Motor neuron (in vitro differentiated cells): ENCODE measurements around the gene DHX16. TPM values are rescaled to one million over a fixed set of nuclear protein-coding genes. Genes with fewer than 3 reads are reported as not detected.

Experiments
- ATAC-seq, 8 experiments: fragments of 200-7000 bp; cut with Tn5 transposase; replicated peaks in 6 of 8; 2 replicates each; pipeline ENCODE4 v1.8.0; 2021; ENCODE audit warnings: mild to moderate bottlenecking in 8 of 8, moderate library complexity in 8 of 8
- H3K27ac ChIP-seq, 2 donors: fragments of 250-450 bp; sonication (Bioruptor Pico); 2 replicates each; pipeline ENCODE4 v1.9.0; 2021; ENCODE audit warnings: antibody characterized with exemption in 2 of 2, mild to moderate bottlenecking in 2 of 2, moderate library complexity in 1 of 2
- H3K4me1 ChIP-seq, 2 donors: fragments of 250-450 bp; sonication (Bioruptor Pico); replicated peaks in 1 of 2; 2 replicates each; pipeline ENCODE4 v1.6.1; 2021; ENCODE audit warnings: antibody characterized with exemption in 2 of 2, mild to moderate bottlenecking in 2 of 2, moderate library complexity in 1 of 2
- H3K4me3 ChIP-seq, 5 donors: fragments of 250-450 bp; sonication (Bioruptor Pico); 2 replicates each; pipeline ENCODE4 v1.9.0; 2021; ENCODE audit warnings: antibody characterized with exemption in 5 of 5, mild to moderate bottlenecking in 5 of 5, moderate library complexity in 4 of 5
- WGBS, 10 experiments: fragments of 450-650 bp; shearing (Covaris generic); methylation state at CpG; one replicate each; pipeline ENCODE4 v1.0.0; 2022; 5-methylcytosine and 5-hydroxymethylcytosine counted together
- in situ Hi-C, 9 experiments: fragments of 400-800 bp; cut with MboI; loops; one replicate each; pipeline ENCODE4 v1.15.0; 2021; ENCODE audit warnings: low sequenced_read_pairs in 9 of 9, low pct_unique_long_range_greater_than_20kb in 2 of 9; ENCODE audit not compliant: unreplicated experiment in 9 of 9
- total RNA-seq, 8 experiments: library from RNA; unstranded; fragments of 300-600 nt; gene quantifications; 2 replicates each; pipeline versions ENCODE4 v1.2.3 to v1.2.4, GENCODE V29; 2022

Gene DHX16
- total RNA-seq, 8 experiments from 2014 or later = 12.1 to 43.3 (median 25.9) TPM

DNA sequence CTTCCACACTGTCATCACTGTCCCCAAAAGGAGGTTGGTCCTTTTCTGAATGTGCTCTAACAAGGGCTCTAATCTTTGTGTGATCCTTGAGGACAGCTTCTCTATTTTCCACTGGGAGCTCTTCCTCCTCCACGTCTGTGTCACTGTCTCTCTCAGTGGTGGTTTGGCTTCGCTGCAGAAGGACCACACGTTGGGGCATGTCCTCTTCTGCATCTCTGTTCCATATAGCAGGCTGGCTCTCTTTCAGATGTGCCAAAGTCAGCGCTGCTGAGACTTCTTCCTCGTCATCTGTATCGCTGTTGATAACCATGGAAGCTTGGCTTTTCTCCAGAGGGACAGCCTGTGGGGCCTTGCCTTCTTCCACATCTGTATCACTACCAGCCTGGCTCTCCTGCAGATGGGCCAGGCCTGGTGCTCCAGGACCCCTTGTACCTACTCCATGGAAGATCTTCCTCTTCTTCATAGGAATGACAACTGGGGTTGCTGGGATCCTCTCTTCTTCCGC is 39.7 kb upstream of the DHX16 start:
- no peak overlapping the region for H3K4me3 ChIP-seq
- no peak overlapping the region for H3K27ac ChIP-seq
- WGBS, 10 experiments = 20 to 100% (median 83%) methylated on average over 1 to 4 of the region's 7 CpGs; no CpG with 5 or more reads in 3 of the 10 experiments
- ATAC-seq = no peak
- peaks cover 5 to 8% of the 10 kb centered on the region in 2 donors for H3K4me1 ChIP-seq
- in situ Hi-C loops = no loop called here

DNA sequence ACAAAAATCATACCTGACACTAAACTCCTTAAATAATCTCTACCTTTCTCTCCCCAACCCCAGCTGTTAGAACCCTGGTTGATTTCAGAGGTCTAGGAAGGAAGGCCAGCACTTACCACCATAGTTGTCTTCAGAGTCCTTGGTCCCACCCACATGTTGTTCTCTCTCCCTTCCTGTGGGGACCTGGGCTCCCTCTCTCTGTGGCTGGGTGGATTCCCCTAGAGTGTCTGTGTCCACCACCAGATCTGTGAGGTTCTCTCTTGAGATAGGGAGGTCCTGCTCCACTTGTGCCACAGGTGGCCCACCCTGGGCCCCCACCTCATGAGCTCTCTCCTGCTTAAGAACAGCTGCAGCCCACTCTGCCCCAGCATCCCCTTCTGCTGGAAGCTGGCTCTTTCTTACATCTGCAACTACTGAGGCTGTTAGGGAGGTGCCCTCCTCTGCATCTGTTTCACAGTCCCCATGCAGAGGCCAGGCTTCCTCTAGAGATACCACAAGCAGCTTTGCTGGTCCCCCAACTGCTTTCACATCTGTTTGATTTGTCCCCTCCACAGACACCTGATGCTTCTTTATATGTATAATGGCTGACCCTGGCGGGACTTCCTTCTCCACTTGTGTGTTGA is 39.1 kb upstream of the DHX16 start:
- Histone ChIP-seq H3K4me1 (peaks cover 5 to 8% of the 10 kb centered on the region in 2 donors), H3K4me3 (no peak overlapping the region), H3K27ac (no peak overlapping the region)
- 60 to 100% (median 100%) methylated on average over 1 of the region's 1 CpG; no CpG with 5 or more reads in 7 of the 10 experiments for WGBS, 10 experiments
- ATAC-seq = no peak
- in situ Hi-C loops = no loop called here

DNA sequence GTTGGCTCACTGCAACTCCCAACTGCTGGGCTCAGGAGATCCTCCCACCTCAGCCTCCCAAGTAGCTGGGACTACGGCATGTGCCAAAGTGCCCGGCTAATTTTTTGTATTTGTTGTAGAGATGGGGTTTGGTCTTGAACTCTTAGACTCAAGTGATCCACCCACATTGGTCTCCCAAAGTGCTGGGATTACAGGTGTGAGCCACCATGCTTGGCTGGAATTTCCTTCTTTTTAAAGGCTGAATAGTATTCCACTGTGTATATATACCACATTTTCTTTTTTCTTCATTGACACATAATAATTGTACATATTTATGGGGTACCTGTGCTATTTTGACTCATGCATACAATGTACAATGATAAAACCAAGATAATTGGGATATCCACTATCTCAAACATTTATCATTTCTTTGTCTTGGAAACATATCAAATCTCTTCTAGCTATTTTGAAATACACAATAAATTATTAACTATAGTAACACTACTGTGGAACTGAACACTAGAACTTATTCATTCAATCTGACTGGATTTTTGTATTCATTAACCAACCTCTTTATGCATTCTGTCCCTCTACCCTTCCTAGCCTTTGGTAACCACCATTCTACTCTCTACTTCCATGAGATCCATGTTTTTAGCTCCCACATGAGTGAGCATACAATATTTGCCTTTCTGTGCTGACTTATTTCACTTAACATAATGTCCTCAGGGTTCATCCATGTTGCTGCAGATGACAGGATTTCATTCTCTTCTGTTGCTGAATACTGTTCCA is 36.5 kb upstream of the DHX16 start:
- 80 to 100% (median 88%) methylated on average over 1 to 2 of the region's 2 CpGs; no CpG with 5 or more reads in 4 of the 10 experiments for WGBS, 10 experiments
- Histone ChIP-seq H3K4me1 (no peaks in the 10 kb centered on the region), H3K27ac (no peak overlapping the region), H3K4me3 (no peak overlapping the region)
- in situ Hi-C loops = no loop called here
- no peak for ATAC-seq

DNA sequence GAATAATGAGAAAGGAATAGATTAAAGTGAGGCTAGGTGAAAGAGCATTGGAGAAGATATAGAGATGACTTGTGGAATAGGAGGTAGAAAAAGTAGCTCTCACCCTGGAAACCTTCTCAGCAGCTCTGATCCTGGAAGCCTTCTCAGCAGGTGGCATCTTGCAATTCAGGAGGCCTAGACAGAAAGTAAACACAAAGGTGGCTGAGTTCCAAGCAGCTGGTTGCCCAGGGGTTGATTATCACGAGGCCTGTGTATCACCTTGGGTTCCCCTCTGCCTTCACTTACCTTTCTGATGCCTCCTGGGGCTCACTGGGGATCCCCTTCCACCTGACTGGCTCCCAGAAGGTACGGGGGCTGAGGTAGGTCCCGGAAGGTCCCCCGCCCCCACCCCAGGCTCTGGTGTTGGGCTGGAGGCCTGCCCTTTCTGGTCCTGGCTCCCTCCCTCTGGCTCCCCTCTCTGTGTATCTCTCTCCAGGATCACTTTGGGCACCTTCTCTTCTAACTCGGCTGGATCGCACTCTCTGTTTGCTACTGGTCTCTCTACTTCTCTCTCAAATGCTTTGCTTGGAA is 34.6 kb upstream of the DHX16 start:
- Histone ChIP-seq H3K4me1 (no peaks in the 10 kb centered on the region), H3K27ac (no peak overlapping the region), H3K4me3 (no peak overlapping the region)
- in situ Hi-C loops = no loop called here
- 40 to 100% (median 93%) methylated on average over 1 to 6 of the region's 6 CpGs; no CpG with 5 or more reads in 4 of the 10 experiments for WGBS, 10 experiments
- no peak for ATAC-seq

DNA sequence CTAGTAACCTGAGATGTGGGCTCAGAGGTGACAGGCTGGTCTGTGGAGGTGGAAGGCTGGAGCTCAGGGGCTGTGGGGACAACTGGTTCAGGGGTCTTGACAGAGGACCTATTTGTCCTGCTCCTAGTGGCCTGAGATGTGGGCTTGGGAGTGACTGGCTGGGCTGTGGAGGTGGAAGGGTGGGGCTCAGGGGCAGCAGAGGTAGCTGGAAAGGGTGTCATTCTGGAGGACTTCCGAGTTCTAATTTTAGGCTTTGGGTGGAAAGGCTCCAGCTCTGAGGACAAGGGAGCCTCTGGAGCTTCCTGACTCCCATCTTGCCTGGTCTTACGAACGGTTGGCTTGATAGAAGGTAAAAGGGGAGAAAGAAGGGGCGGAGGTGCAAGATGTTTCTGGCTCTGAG is 32.8 kb upstream of the DHX16 start:
- in situ Hi-C loops = no loop called here
- H3K4me3 ChIP-seq = no peak overlapping the region
- no peak for ATAC-seq
- no peaks in the 10 kb centered on the region for H3K4me1 ChIP-seq
- WGBS, 10 experiments = 93 to 100% (median 100%) methylated on average over 1 to 3 of the region's 4 CpGs; no CpG with 5 or more reads in 6 of the 10 experiments
- H3K27ac ChIP-seq = no peak overlapping the region

DNA sequence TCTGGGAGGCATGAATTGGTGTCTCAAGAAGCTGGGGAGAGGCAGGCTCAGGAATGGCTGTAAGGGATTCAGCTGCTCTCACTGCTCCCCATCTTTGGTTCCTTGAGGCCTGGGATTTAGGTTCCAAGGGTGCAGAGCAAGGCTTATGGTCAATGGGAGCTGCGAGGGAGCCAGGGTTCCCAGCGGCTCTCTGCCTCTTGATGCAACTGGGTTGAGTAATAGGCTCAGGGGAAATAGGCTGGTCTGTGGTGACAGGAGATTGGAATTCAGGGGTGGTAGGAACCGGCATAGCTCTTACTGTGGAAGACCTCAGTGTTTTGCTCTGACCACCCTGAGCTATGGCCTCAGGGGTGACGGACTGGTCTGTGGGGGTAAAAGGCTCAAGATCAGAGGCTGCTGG is 31.0 kb upstream of the DHX16 start:
- Histone ChIP-seq H3K4me3 (no peak overlapping the region), H3K27ac (no peak overlapping the region), H3K4me1 (no peaks in the 10 kb centered on the region)
- in situ Hi-C loops = no loop called here
- WGBS, 10 experiments = 90 to 100% (median 100%) methylated on average over 1 to 2 of the region's 4 CpGs; no CpG with 5 or more reads in 6 of the 10 experiments
- no peak for ATAC-seq

DNA sequence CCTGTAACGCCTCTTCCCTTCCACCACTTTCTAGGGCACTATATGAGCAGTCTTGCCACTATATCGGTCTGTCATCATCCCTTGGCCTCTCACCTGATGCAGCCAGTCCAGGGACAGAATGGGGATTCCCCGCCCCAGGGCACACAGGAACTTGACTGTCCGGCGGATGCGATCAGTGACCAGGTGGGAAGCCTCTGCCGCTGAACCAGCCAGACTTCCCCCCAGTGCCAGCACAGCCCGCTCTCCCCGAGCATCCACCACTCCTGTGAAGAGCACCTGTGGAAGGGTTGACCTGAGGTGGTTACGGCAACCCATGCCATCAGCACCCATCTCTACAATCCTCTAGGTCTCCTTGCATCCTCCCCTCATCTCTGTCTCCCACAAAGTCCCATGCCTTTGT is 30.2 kb upstream of the DHX16 start:
- Histone ChIP-seq H3K4me3 (no peak overlapping the region), H3K27ac (no peak overlapping the region), H3K4me1 (no peaks in the 10 kb centered on the region)
- in situ Hi-C loops = no loop called here
- WGBS, 10 experiments = 80 to 100% (median 93%) methylated on average over 1 to 8 of the region's 10 CpGs; no CpG with 5 or more reads in 3 of the 10 experiments
- ATAC-seq = no peak

DNA sequence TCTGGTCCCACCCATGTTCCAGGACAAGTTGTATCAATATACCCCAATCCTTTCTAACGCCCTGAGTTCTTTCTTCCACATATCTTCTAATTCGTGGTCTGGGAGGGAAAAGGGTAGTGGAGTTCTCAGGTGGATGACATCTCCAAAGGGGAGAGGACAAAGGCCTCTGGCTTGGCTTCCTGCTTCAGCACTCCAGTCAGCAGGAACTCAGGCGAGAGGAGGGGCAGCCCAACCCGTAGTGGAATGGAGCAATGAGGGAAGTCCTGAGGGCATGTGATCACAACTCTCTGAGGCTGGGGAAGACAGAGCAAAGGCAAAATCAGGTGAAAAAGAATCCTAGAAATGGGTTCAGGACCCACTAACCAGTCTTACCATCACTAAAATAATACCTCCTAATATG is 27.5 kb upstream of the DHX16 start:
- 14 to 100% (median 66%) methylated on average over 1 to 4 of the region's 4 CpGs; no CpG with 5 or more reads in 3 of the 10 experiments for WGBS, 10 experiments
- H3K4me1 ChIP-seq = no peaks in the 10 kb centered on the region
- no peak overlapping the region for H3K27ac ChIP-seq
- no peak overlapping the region for H3K4me3 ChIP-seq
- in situ Hi-C loops = no loop called here
- ATAC-seq = peak in 1 of 8 experiments; percentile 38

DNA sequence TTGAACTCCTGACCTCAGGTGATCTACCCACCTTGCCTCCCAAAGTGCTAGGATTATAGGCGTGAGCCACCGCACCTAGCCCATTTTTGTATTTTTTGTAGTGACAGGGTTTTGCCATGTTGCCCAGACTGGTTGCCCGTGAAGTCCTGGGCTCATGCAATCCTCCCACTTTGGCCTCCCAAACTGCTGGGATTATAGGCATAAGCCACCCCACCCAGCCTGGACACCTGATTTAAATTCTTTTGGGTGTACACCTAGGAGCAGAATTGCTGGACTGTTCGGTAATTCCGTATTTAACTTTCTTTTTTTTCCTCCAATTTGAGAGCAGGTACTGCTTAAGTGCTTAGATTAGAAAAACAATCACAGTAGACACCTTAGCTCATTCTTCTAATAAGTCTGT is 23.6 kb upstream of the DHX16 start:
- WGBS, 10 experiments = 70 to 100% (median 93%) methylated on average over 2 to 5 of the region's 5 CpGs; no CpG with 5 or more reads in 1 of the 10 experiments
- in situ Hi-C loops = no loop called here
- ATAC-seq = no peak
- H3K4me1 ChIP-seq = peaks cover 3 to 4% of the 10 kb centered on the region in 2 donors
- no peak overlapping the region for H3K27ac ChIP-seq
- no peak overlapping the region for H3K4me3 ChIP-seq

DNA sequence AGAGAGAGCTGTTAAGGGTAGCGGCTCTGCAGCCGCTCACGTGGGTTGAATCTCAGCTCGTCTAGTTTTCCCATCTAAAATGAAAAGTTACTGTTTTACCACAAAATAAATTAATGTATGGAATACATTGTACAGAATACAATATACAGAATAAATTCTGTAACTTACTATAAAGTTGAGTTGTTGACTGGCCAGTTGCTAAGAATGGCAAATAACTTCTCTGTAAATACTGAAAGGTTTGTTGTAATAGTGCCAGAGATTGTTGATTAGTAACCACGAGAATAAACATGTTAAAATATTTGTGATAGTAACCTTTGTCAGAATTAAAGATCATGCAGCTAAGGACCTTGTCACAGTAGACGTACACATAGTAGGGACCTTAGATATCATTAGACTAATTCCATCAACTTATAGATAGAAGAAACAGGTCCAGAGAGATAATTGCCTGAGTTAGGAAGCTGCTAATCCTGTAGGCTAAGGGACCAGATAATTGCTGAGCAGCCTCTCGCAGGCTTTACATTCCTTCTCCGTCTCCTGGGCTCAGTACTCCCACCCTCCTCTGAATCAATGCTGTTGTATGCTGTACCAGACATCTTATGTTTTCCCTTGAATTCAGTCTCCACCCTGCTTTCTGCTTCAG is 18.5 kb upstream of the DHX16 start:
- peak overlapping the region; percentile 0 to 87 for H3K27ac ChIP-seq
- no peak for ATAC-seq
- in situ Hi-C loops = no loop called here
- WGBS, 10 experiments = 6 to 65% (median 33%) methylated on average over 2 to 7 of the region's 8 CpGs; no CpG with 5 or more reads in 1 of the 10 experiments
- H3K4me1 ChIP-seq = peaks cover 21 to 25% of the 10 kb centered on the region in 2 donors
- H3K4me3 ChIP-seq = peak overlapping the region; percentile 53 to 96 (median 63)

DNA sequence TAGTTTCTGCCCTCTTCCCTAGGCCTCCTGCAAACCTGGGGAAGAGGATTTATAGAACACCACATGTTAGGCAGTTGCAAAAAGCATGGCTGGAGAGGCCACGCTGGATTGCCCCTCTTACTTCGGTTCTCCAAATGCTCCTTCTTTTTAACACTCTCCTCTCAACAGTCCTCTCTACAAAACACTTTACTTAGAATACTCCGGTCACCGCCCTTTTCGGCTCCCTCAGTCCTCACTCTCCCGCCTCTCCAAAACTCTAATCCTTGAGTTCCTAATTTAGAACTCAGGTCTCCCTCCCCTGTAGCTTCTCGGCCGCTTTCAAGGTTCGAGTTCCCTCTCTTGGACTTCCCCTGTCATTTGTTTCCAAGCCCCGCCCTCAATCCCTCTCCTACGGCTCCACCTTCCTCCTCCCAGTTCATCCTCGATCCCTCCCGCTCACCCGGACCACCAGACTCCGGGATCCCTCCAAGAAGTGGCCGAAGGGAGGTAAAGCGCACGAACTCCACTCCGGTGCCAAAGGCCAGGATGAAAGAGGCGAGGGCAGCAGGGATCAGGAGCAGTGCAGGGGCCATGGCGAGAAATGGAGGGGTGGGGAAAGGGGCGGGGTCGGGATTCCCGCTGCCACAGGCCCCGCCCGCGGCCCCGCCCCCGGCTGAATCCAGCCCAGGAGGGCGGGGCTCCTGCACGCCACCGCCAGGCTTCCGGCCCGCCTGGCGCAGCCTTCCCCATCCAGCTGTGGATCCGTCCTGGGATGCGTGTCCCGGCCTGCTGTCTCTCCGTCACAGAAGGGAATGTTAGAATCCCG is 17.8 kb upstream of the DHX16 start, which contains the start of gene NRM:
Gene NRM, minus strand, starts transcription at position 582 of the 805 bp plus-strand sequence. Its CDS starts 10 bp downstream, at position 572.
- Histone ChIP-seq H3K4me1 (peaks cover 28 to 31% of the 10 kb centered on the region in 2 donors), H3K4me3 (peak within 1 kb of the TSS; percentile 53 to 96 (median 63)), H3K27ac (peak within 1 kb of the TSS; percentile 76 to 87)
- in situ Hi-C loops = no loop called here
- WGBS, 10 experiments = 0 to 2% (median 0%) methylated on average over 2 to 14 of the region's 40 CpGs; no CpG with 5 or more reads in 3 of the 10 experiments
- peak; percentile 29 to 72 (median 65) for ATAC-seq

DNA sequence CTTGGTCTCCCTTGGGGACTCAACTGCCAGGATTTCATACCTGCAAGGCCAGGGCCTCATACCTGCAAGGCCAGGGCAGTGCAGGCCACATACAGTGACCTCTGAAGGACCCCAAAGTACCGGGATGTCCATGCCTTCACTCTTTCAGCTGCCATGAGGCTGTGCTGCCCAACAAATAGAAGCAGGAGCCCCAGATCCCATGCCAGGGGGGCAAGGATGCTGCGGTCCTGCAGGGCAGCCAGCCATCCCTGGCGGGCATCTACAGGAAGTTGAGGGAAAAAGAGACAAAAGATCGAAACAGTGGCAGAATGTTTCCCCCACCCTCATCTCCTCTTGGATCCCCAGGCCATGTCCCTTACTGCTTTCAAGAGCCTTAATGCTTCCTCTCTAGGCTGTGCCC is 17.2 kb upstream of the DHX16 start:
- in situ Hi-C loops = no loop called here
- peaks cover 34 to 37% of the 10 kb centered on the region in 2 donors for H3K4me1 ChIP-seq
- H3K4me3 ChIP-seq = peak overlapping the region; percentile 53 to 96 (median 63)
- WGBS, 10 experiments = 0 to 67% (median 60%) methylated on average over 1 to 3 of the region's 4 CpGs; no CpG with 5 or more reads in 5 of the 10 experiments
- peak overlapping the region in 1 of 2 donors; percentile 87 for H3K27ac ChIP-seq
- ATAC-seq = no peak
